DMS 273 treated with DMSO at 0.1 percent for 48 hours (cell line): ENCODE data around the gene CFAP410.
A peak's percentile ranks its signal among the peaks of the same experiment; 100 is the strongest.

Source experiments
- DNase-seq: peaks from one replicate; lab custom pipeline; 2025; lab: John Stamatoyannopoulos, UW

The CFAP410 gene

GRCh38 chr21:44299085-44299457 is 40.1 kb downstream of the CFAP410 start:
- no peak for DNase-seq

- no peak for DNase-seq
Observed at GRCh38 chr21:44298301-44298700, 40.9 kb downstream of the CFAP410 start.

- DNase-seq: peak; percentile 55
Observed at GRCh38 chr21:44297525-44298290, 41.5 kb downstream of the CFAP410 start.

GRCh38 chr21:44296916-44297315 is 42.3 kb downstream of the CFAP410 start:
- no peak for DNase-seq

GRCh38 chr21:44296103-44296519 is 43.1 kb downstream of the CFAP410 start:
- no peak for DNase-seq

GRCh38 chr21:44295646-44296045 is 43.5 kb downstream of the CFAP410 start:
- DNase-seq: no peak

- no peak for DNase-seq
Observed at GRCh38 chr21:44295163-44295573, 44.0 kb downstream of the CFAP410 start.

- DNase-seq: no peak
Observed at GRCh38 chr21:44294391-44295162, 44.6 kb downstream of the CFAP410 start.

- DNase-seq: no peak
Observed at GRCh38 chr21:44293551-44294231, 45.5 kb downstream of the CFAP410 start.

GRCh38 chr21:44292812-44293195 is 46.4 kb downstream of the CFAP410 start:
- DNase-seq: no peak

- no peak for DNase-seq
Observed at GRCh38 chr21:44291936-44292811, 47.0 kb downstream of the CFAP410 start.

- no peak for DNase-seq
Observed at GRCh38 chr21:44291078-44291935, 47.9 kb downstream of the CFAP410 start.

- DNase-seq: no peak
Observed at GRCh38 chr21:44290327-44291077, 48.7 kb downstream of the CFAP410 start.

- no peak for DNase-seq
Observed at GRCh38 chr21:44289381-44290010, 49.7 kb downstream of the CFAP410 start.

- DNase-seq: no peak
Observed at GRCh38 chr21:44288251-44289110, 50.7 kb downstream of the CFAP410 start.

GRCh38 chr21:44286716-44287632 is 52.2 kb downstream of the CFAP410 start:
- no peak for DNase-seq

- no peak for DNase-seq
Observed at GRCh38 chr21:44286086-44286715, 53.0 kb downstream of the CFAP410 start.
